Sigmoid colon (tissue), 7 donors: Measurements from ENCODE around the gene GTF2A1. TPM values are rescaled to one million over a fixed set of nuclear protein-coding genes. Genes with fewer than 3 reads are reported as not detected.

Experiments
- DNase-seq: peaks from one replicate; pipeline ENCODE4 v3.0.0-alpha.2; 2019
- H3K27ac ChIP-seq, 4 donors: fragments of 200-600 bp; sonication (generic); one replicate each; pipeline ENCODE4 v1.5.1; 2016 to 2019; ENCODE audit warnings: mild to moderate bottlenecking in 1 of 4
- H3K27me3 ChIP-seq, 3 donors: fragments of 200-600 bp; sonication (generic); one replicate each; pipeline ENCODE4 v1.5.1; 2019; ENCODE audit warnings: mild to moderate bottlenecking in 1 of 3
- H3K36me3 ChIP-seq, 4 donors: fragments of 200-600 bp; sonication (generic); one replicate each; pipeline ENCODE4 v1.5.1; 2016 to 2019
- H3K4me1 ChIP-seq, 4 donors: fragments of 200-600 bp; sonication (generic); one replicate each; pipeline ENCODE4 v1.5.1; 2017 to 2019
- H3K4me3 ChIP-seq, 4 donors: fragments of 200-600 bp; sonication (generic); one replicate each; pipeline ENCODE4 v1.5.1; 2017 to 2019; ENCODE audit warnings: mild to moderate bottlenecking in 2 of 4, moderate library complexity in 1 of 4
- H3K9me3 ChIP-seq, 4 donors: fragments of 200-600 bp in 3 of 4; sonication (generic) in 3 of 4; one replicate each; pipeline versions ENCODE4 v1.5.1 to v1.6.1; 2013 to 2019
- CTCF ChIP-seq, 4 experiments: fragments of 450-650 bp in 3 of 4; fragments of 200-600 bp in 1 of 4; IDR thresholded peaks; one replicate each; pipeline ENCODE4 v1.5.1; 2016 to 2019; ENCODE audit warnings: antibody characterized with exemption in 4 of 4, mild to moderate bottlenecking in 3 of 4, moderate library complexity in 2 of 4
- EP300 ChIP-seq, 4 donors: sonication (generic); formaldehyde crosslinking; IDR thresholded peaks; one replicate each; pipeline ENCODE4 v1.6.1; 2017; ENCODE audit warnings: antibody characterized with exemption in 4 of 4
- POLR2A ChIP-seq, 2 donors: fragments of 450-650 bp; IDR thresholded peaks; one replicate each; pipeline ENCODE4 v1.6.1; 2016; ENCODE audit warnings: antibody characterized with exemption in 2 of 2, mild to moderate bottlenecking in 2 of 2, moderate library complexity in 2 of 2
- POLR2AphosphoS5 ChIP-seq, 4 donors: sonication (generic); formaldehyde crosslinking; IDR thresholded peaks; one replicate each; pipeline ENCODE4 v1.6.1; 2017; ENCODE audit warnings: antibody characterized with exemption in 4 of 4
- WGBS, 2 donors: extraction: QIAGEN DNeasy Blood & Tissue Kit; methylation state at CpG; one replicate each; pipeline ENCODE4 v1.1.7; 2013; 5-methylcytosine and 5-hydroxymethylcytosine counted together
- intact Hi-C: fragments of 100-400 bp; cut with DNase I; formaldehyde crosslinking; loops from one replicate; pipeline ENCODE4 v1.15.1; 2023
- polyA plus RNA-seq, 3 donors: library from polyadenylated mRNA; stranded (reverse); fragments of 200-250 nt; gene quantifications; one replicate each; pipeline ENCODE4 v1.2.3, GENCODE V29; 2013
- total RNA-seq, 4 donors: library from RNA; depleted of rRNA; stranded (reverse); fragments of >200 nt; gene quantifications; one replicate each; pipeline ENCODE4 v1.1.0, GENCODE V29; 2016
- donor health status: healthy with polysubstance abuse.
- donor health status: Bipolar disorder and iron deficiency.
- donor health status: healthy.

Gene GTF2A1
- total and polyA plus RNA-seq, 7 donors: 6.0 to 21.8 (median 14.7) TPM

GRCh38 chr14:81170829-81171195 is 49.9 kb downstream of the GTF2A1 start:
- TF ChIP-seq EP300 (IDR thresholded peaks at IDR 0.05) (no peak), POLR2AphosphoS5 (IDR thresholded peaks at IDR 0.05) (no peak), CTCF (IDR thresholded peaks at IDR 0.05) (no peak), POLR2A (IDR thresholded peaks at IDR 0.05) (no peak)
- Histone ChIP-seq H3K36me3 (no peaks in the 10 kb centered on the region), H3K9me3 (no peaks in the 10 kb centered on the region), H3K4me3 (peak overlapping the region in 3 of 4 donors; percentile 67 to 74 (median 69)), H3K4me1 (peaks cover 0 to 14% (median 9%) of the 10 kb centered on the region in 4 donors), H3K27ac (peak overlapping the region; percentile 90 to 93 (median 92)), H3K27me3 (no peaks in the 10 kb centered on the region)
- DNase-seq: no peak
- WGBS, 2 donors: 11 to 28% methylated on average over 3 of the region's 3 CpGs
- intact Hi-C loops: loop anchor here (1.0 to 5.0 kb wide), 3 partner anchors 48 to 219 kb away; no protein-coding TSS in a partner anchor

DNA sequence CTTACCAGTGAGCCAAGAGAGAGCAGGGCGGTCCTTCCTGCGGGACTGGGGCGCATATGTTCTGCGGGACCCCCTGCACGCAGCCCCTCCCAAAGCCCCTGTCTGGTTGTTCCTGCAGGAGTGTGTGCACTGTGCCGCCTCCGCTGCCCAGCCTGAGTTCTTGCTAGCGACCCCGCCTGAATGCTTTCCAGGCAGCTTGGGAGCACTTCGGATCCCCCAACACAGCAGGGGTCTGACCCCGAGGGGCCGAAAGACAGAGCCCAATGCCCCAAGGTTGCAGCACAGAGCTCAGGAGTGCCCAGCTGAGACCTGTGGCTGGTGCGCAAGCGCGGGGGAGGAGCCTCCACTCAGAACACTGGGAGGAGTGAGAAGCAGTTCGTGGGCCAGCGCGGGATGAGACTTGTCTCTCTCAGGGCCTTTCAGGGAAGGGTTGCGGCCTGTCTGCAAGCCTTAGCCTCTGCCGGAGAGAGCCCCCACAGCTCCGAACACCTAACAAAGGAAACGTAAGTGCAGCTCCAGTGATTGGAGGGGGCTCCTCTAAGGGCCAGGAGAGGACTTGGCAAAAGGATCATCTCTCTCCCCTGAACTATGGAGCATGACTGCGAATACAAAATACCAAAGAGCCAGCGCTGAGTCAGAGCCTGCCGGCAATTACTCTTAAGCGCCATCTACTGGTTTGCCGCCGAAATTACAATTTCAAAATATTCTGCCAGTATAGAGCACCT is 50.5 kb downstream of the GTF2A1 start:
- intact Hi-C loops: loop anchor here (1.0 to 5.0 kb wide), 3 partner anchors 49 to 218 kb away; no protein-coding TSS in a partner anchor
- H3K27me3 ChIP-seq: no peaks in the 10 kb centered on the region
- peak; percentile 97 for DNase-seq
- H3K4me3 ChIP-seq: peak overlapping the region; percentile 59 to 74 (median 68)
- H3K36me3 ChIP-seq: no peaks in the 10 kb centered on the region
- H3K9me3 ChIP-seq: no peaks in the 10 kb centered on the region
- H3K4me1 ChIP-seq: peaks cover 0 to 14% (median 9%) of the 10 kb centered on the region in 4 donors
- 0% methylated on average over 28 of the region's 28 CpGs for WGBS, 2 donors
- H3K27ac ChIP-seq: peak overlapping the region; percentile 90 to 93 (median 92)
- TF ChIP-seq POLR2A (IDR thresholded peaks at IDR 0.05) (peak; percentile 21 to 60), CTCF (IDR thresholded peaks at IDR 0.05) (peak; percentile 55 to 89 (median 85)), POLR2AphosphoS5 (IDR thresholded peaks at IDR 0.05) (peak; percentile 65 to 83 (median 78)), EP300 (IDR thresholded peaks at IDR 0.05) (no peak)

DNA sequence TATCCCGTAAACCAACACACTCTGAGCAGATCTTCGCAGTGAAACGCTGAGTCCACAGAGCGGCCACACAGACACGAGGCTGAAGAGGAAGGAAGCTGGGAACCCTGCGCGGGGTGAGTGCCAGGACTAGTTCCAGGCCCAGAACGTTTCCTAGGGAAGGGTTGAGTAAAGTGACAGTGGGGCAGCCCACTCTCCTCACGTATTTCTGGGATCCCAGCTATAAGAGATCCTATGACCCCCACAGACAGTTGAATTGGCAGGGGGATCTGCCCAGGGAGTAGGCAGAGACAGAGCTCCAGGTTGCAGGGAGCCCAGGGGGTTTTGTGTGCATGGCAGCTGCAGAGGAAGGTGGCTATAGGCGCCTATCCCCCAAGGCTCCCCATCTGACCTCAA is 51.1 kb downstream of the GTF2A1 start:
- Histone ChIP-seq H3K27ac (peak overlapping the region; percentile 90 to 93 (median 92)), H3K4me3 (peak overlapping the region; percentile 59 to 74 (median 68)), H3K9me3 (no peaks in the 10 kb centered on the region), H3K4me1 (peaks cover 0 to 14% (median 9%) of the 10 kb centered on the region in 4 donors), H3K27me3 (no peaks in the 10 kb centered on the region), H3K36me3 (no peaks in the 10 kb centered on the region)
- intact Hi-C loops: loop anchor here (1.0 to 5.0 kb wide), 3 partner anchors 49 to 217 kb away; no protein-coding TSS in a partner anchor
- DNase-seq: peak; percentile 87
- TF ChIP-seq EP300 (IDR thresholded peaks at IDR 0.05) (no peak), POLR2AphosphoS5 (IDR thresholded peaks at IDR 0.05) (peak in 2 of 4 donors; percentile 21 to 55)
- WGBS, 2 donors: 2% methylated on average over 10 of the region's 10 CpGs

DNA sequence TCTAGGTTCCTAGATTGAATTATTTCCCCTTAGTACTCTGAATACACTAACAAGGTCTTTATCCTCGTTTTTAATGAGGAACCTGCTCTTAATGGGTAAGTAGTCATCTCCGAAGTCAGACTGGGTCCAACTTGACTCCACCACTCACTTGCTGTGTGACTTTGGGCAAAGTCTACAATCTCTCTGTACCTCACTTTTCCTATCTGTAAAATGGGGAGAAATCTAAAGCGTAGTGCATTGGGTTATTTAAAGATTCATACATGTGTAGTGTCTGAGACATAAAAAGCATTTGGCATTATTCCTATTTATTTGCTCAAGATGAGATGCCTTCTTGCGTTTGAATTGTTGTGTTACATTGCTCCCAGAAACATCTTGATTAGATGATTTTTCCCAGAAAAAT is 51.5 kb downstream of the GTF2A1 start:
- H3K4me3 ChIP-seq: peak overlapping the region in 3 of 4 donors; percentile 67 to 74 (median 69)
- TF ChIP-seq CTCF (IDR thresholded peaks at IDR 0.05): no peak
- TF ChIP-seq POLR2A (IDR thresholded peaks at IDR 0.05): no peak
- TF ChIP-seq POLR2AphosphoS5 (IDR thresholded peaks at IDR 0.05): no peak
- TF ChIP-seq EP300 (IDR thresholded peaks at IDR 0.05): no peak
- DNase-seq: no peak
- peaks cover 0 to 14% (median 9%) of the 10 kb centered on the region in 4 donors for H3K4me1 ChIP-seq
- H3K36me3 ChIP-seq: no peaks in the 10 kb centered on the region
- H3K27me3 ChIP-seq: no peaks in the 10 kb centered on the region
- H3K9me3 ChIP-seq: no peaks in the 10 kb centered on the region
- 63 to 68% methylated on average over 4 of the region's 4 CpGs for WGBS, 2 donors
- intact Hi-C loops: no loop called here
- peak overlapping the region; percentile 90 to 93 (median 92) for H3K27ac ChIP-seq

GRCh38 chr14:81166121-81166520 is 54.6 kb downstream of the GTF2A1 start:
- intact Hi-C loops: no loop called here
- Histone ChIP-seq H3K9me3 (no peaks in the 10 kb centered on the region), H3K27me3 (no peaks in the 10 kb centered on the region), H3K36me3 (no peaks in the 10 kb centered on the region), H3K4me1 (peaks cover 0 to 14% (median 8%) of the 10 kb centered on the region in 4 donors), H3K27ac (no peak overlapping the region), H3K4me3 (no peak overlapping the region)
- 89 to 90% methylated on average over 2 of the region's 2 CpGs for WGBS, 2 donors
- TF ChIP-seq POLR2A (IDR thresholded peaks at IDR 0.05): no peak
- no peak for TF ChIP-seq POLR2AphosphoS5 (IDR thresholded peaks at IDR 0.05)
- TF ChIP-seq EP300 (IDR thresholded peaks at IDR 0.05): no peak
- no peak for TF ChIP-seq CTCF (IDR thresholded peaks at IDR 0.05)
- DNase-seq: no peak
